DND-41 (cell line): ENCODE data around the gene ZMYM4.

Experiments
- ATAC-seq: fragments of 200-7000 bp; cut with Tn5 transposase; 3 replicates; pipeline ENCODE4 v1.9.1; 2021; ENCODE audit warnings: low read depth; ENCODE audit not compliant: insufficient read depth
- DNase-seq: peaks from one replicate; pipeline ENCODE4 v3.0.0-alpha.2; 2020
- H2AFZ ChIP-seq: 2 replicates; pipeline ENCODE4 v1.6.0; 2012; ENCODE audit warnings: low read depth, low read length
- H3K27ac ChIP-seq: 2 replicates; pipeline ENCODE4 v1.5.1; 2012; ENCODE audit warnings: low read length, inconsistent platforms
- H3K27me3 ChIP-seq: fragments of 200-600 bp; sonication (generic); 2 replicates; pipeline ENCODE4 v1.6.0; 2012; ENCODE audit warnings: low read length, mild to moderate bottlenecking, inconsistent platforms; ENCODE audit not compliant: insufficient read depth, poor library complexity
- H3K36me3 ChIP-seq: 2 replicates; pipeline ENCODE4 v1.5.1; 2012; ENCODE audit warnings: low read length, inconsistent platforms; ENCODE audit not compliant: insufficient read depth
- H3K4me1 ChIP-seq: 2 replicates; pipeline ENCODE4 v1.5.1; 2012; ENCODE audit warnings: mild to moderate bottlenecking, low read length; ENCODE audit not compliant: insufficient read depth
- H3K4me2 ChIP-seq: 2 replicates; pipeline ENCODE4 v1.6.0; 2012; ENCODE audit warnings: mild to moderate bottlenecking, moderate library complexity, low read length, inconsistent platforms; ENCODE audit not compliant: insufficient read depth
- H3K4me3 ChIP-seq, 2 experiments: fragments of 200-600 bp in 1 of 2; shearing (Covaris generic) in 1 of 2; 2 replicates each; pipeline ENCODE4 v1.5.1; 2012 to 2016; ENCODE audit warnings: inconsistent platforms in 2 of 2, low read length in 2 of 2, mild to moderate bottlenecking in 2 of 2, low read depth in 1 of 2, moderate library complexity in 1 of 2
- H3K79me2 ChIP-seq: 2 replicates; pipeline ENCODE4 v1.6.0; 2012; ENCODE audit warnings: low read length, inconsistent platforms; ENCODE audit not compliant: insufficient read depth
- H3K9ac ChIP-seq: 2 replicates; pipeline ENCODE4 v1.6.0; 2012; ENCODE audit warnings: low read depth, mild to moderate bottlenecking, inconsistent platforms, low read length, moderate library complexity
- H3K9me3 ChIP-seq: 2 replicates; pipeline ENCODE4 v1.5.1; 2012; ENCODE audit warnings: low read length, moderate library complexity, mild to moderate bottlenecking, inconsistent platforms; ENCODE audit not compliant: insufficient read depth, severe bottlenecking
- H4K20me1 ChIP-seq: 2 replicates; pipeline ENCODE4 v1.6.0; 2012; ENCODE audit warnings: low read length; ENCODE audit not compliant: insufficient read depth
- CTCF ChIP-seq: IDR thresholded peaks from 2 replicates; pipeline ENCODE4 v1.5.1; 2012; ENCODE audit warnings: borderline replicate concordance, low read length, moderate library complexity, mild to moderate bottlenecking; ENCODE audit not compliant: poor library complexity, severe bottlenecking; ENCODE audit errors: extremely low read depth
- EZH2 ChIP-seq: IDR thresholded peaks from 3 replicates; pipeline ENCODE4 v1.6.1; 2012; ENCODE audit warnings: borderline replicate concordance, low read depth, mild to moderate bottlenecking, moderate library complexity, low read length, inconsistent platforms; ENCODE audit not compliant: severe bottlenecking

Gene ZMYM4

GRCh38 chr1:35431173-35431599, 162.7 kb downstream of the ZMYM4 start:
- DNase-seq = no peak
- H3K9ac ChIP-seq = no peak overlapping the region
- H3K27ac ChIP-seq = no peak overlapping the region
- TF ChIP-seq CTCF (no peak), EZH2 (no peak)
- no peak overlapping the region for H3K4me3 ChIP-seq
- no peak overlapping the region for H2AFZ ChIP-seq
- H3K79me2 ChIP-seq = no peaks in the 10 kb centered on the region
- H4K20me1 ChIP-seq = no peaks in the 10 kb centered on the region
- no peaks in the 10 kb centered on the region for H3K9me3 ChIP-seq
- no peak overlapping the region for H3K4me2 ChIP-seq
- no peaks in the 10 kb centered on the region for H3K27me3 ChIP-seq
- no peak for ATAC-seq
- H3K36me3 ChIP-seq = peaks cover 36% of the 10 kb centered on the region
- H3K4me1 ChIP-seq = no peaks in the 10 kb centered on the region

- no peak overlapping the region for H3K4me3 ChIP-seq
- no peak overlapping the region for H3K4me2 ChIP-seq
- no peak overlapping the region for H3K27ac ChIP-seq
- peaks cover 41% of the 10 kb centered on the region for H3K36me3 ChIP-seq
- no peaks in the 10 kb centered on the region for H4K20me1 ChIP-seq
- H3K9me3 ChIP-seq = no peaks in the 10 kb centered on the region
- no peak for DNase-seq
- no peaks in the 10 kb centered on the region for H3K27me3 ChIP-seq
- no peaks in the 10 kb centered on the region for H3K79me2 ChIP-seq
- no peak overlapping the region for H3K9ac ChIP-seq
- ATAC-seq = no peak
- TF ChIP-seq EZH2 (no peak), CTCF (no peak)
- H3K4me1 ChIP-seq = no peaks in the 10 kb centered on the region
- H2AFZ ChIP-seq = no peak overlapping the region
These were observed 163.7 kb downstream of the ZMYM4 start for GRCh38 chr1:35432231-35432630.

GRCh38 chr1:35433714-35434113, 165.2 kb downstream of the ZMYM4 start:
- TF ChIP-seq CTCF = no peak
- no peak for TF ChIP-seq EZH2
- peaks cover 46% of the 10 kb centered on the region for H3K36me3 ChIP-seq
- no peak overlapping the region for H3K4me3 ChIP-seq
- H3K79me2 ChIP-seq = no peaks in the 10 kb centered on the region
- H3K4me2 ChIP-seq = no peak overlapping the region
- no peak overlapping the region for H2AFZ ChIP-seq
- no peak for DNase-seq
- no peaks in the 10 kb centered on the region for H3K4me1 ChIP-seq
- H3K27me3 ChIP-seq = no peaks in the 10 kb centered on the region
- ATAC-seq = no peak
- no peak overlapping the region for H3K27ac ChIP-seq
- H4K20me1 ChIP-seq = no peaks in the 10 kb centered on the region
- no peaks in the 10 kb centered on the region for H3K9me3 ChIP-seq
- no peak overlapping the region for H3K9ac ChIP-seq

- Histone ChIP-seq H3K27me3 (no peaks in the 10 kb centered on the region), H3K9ac (no peak overlapping the region), H3K79me2 (no peaks in the 10 kb centered on the region), H3K4me3 (no peak overlapping the region), H3K4me2 (no peak overlapping the region), H3K27ac (no peak overlapping the region), H3K36me3 (peaks cover 53% of the 10 kb centered on the region), H3K9me3 (no peaks in the 10 kb centered on the region), H2AFZ (no peak overlapping the region), H4K20me1 (no peaks in the 10 kb centered on the region), H3K4me1 (no peaks in the 10 kb centered on the region)
- DNase-seq (no peak), ATAC-seq (no peak)
- TF ChIP-seq EZH2 (no peak), CTCF (no peak)
These were observed 166.2 kb downstream of the ZMYM4 start for GRCh38 chr1:35434703-35435102.
